COLO668 (cell line): Measurements from ENCODE around the gene BLOC1S3.
A peak's percentile ranks its signal among the peaks of the same experiment; 100 is the strongest.

Experiments used
- DNase-seq: peaks from one replicate; lab custom pipeline; 2025; ENCODE audit not compliant: unreplicated experiment; lab: John Stamatoyannopoulos, UW

BLOC1S3 gene

GRCh38 chr19:45160870-45161737, 17.5 kb upstream of the BLOC1S3 start, which contains the start of gene NKPD1:
NKPD1 (minus strand) TSS chr19:45160982; CDS start chr19:45160150, 832 bp downstream.
- DNase-seq = peak; percentile 65

GRCh38 chr19:45161738-45162607, 16.6 kb upstream of the BLOC1S3 start:
- DNase-seq = peak; percentile 35

- no peak for DNase-seq
Observed at GRCh38 chr19:45162608-45163143, 15.9 kb upstream of the BLOC1S3 start.

GRCh38 chr19:45163156-45163555, 15.4 kb upstream of the BLOC1S3 start:
- DNase-seq = no peak

- no peak for DNase-seq
Observed at GRCh38 chr19:45163751-45164460, 14.7 kb upstream of the BLOC1S3 start.

- DNase-seq = peak; percentile 60
Observed at GRCh38 chr19:45164577-45165335, 13.8 kb upstream of the BLOC1S3 start.

GRCh38 chr19:45166723-45167252, 11.8 kb upstream of the BLOC1S3 start:
- no peak for DNase-seq

- DNase-seq = peak; percentile 57
Observed at GRCh38 chr19:45168767-45169351, 9.7 kb upstream of the BLOC1S3 start.

GRCh38 chr19:45169602-45170001, 9.0 kb upstream of the BLOC1S3 start:
- DNase-seq = no peak

GRCh38 chr19:45170146-45171106, 8.2 kb upstream of the BLOC1S3 start:
- DNase-seq = no peak

- DNase-seq = no peak
Observed at GRCh38 chr19:45171211-45171623, 7.4 kb upstream of the BLOC1S3 start.

GRCh38 chr19:45172173-45172572, 6.4 kb upstream of the BLOC1S3 start:
- peak; percentile 15 for DNase-seq

GRCh38 chr19:45172611-45173208, 5.9 kb upstream of the BLOC1S3 start:
- no peak for DNase-seq

- no peak for DNase-seq
Observed at GRCh38 chr19:45173816-45174215, 4.8 kb upstream of the BLOC1S3 start.

GRCh38 chr19:45175515-45176345, 2.9 kb upstream of the BLOC1S3 start:
- peak; percentile 11 for DNase-seq

GRCh38 chr19:45177817-45178261, 745 bp upstream of the BLOC1S3 start, which contains the start of gene TRAPPC6A:
TRAPPC6A (minus strand) TSS chr19:45178237; CDS start chr19:45178218, 19 bp downstream.
- DNase-seq = no peak
